H1 (cell line): ENCODE results near the gene CARD11. TPM values are rescaled to one million over a fixed set of nuclear protein-coding genes. Genes with fewer than 3 reads are reported as not detected.

Source experiments
- CTCF ChIA-PET: fragments of 300-600 bp; sonication (Branson Sonifier 250); formaldehyde crosslinking; loops from one replicate; lab custom pipeline; 2021; ENCODE audit not compliant: partially characterized antibody; lab: Charles Lee
- POLR2A ChIA-PET: fragments of 300-600 bp; sonication (Branson Sonifier 250); formaldehyde crosslinking; loops from one replicate; lab custom pipeline; 2021; ENCODE audit warnings: inconsistent platforms; ENCODE audit not compliant: partially characterized antibody; lab: Charles Lee
- DNase-seq, 2 experiments: peaks; one replicate each; pipeline versions ENCODE4 v3.0.0 to v3.0.0-alpha.2; 2010 to 2022; ENCODE audit warnings: low spot score in 2 of 2, low read depth in 1 of 2, mixed read lengths in 1 of 2
- FAIRE-seq: peaks from 2 replicates; lab custom pipeline; 2011; peaks lifted over from hg19 to GRCh38; lab: Jason Lieb, UNC
- H2AFZ ChIP-seq: 2 replicates; pipeline ENCODE4 v1.8.1; 2012; ENCODE audit warnings: low read length, inconsistent platforms
- H2AK5ac ChIP-seq: 2 replicates; pipeline ENCODE4 v1.6.1; 2013; ENCODE audit warnings: low read depth, low read length
- H2BK120ac ChIP-seq: replicated peaks from 2 replicates; pipeline ENCODE3; 2013; ENCODE audit warnings: low read depth, low read length, inconsistent platforms
- H2BK12ac ChIP-seq: 2 replicates; pipeline ENCODE4 v1.6.1; 2013; ENCODE audit warnings: low read depth, low read length
- H2BK15ac ChIP-seq: 2 replicates; pipeline ENCODE4 v1.6.1; 2013; ENCODE audit warnings: low read length
- H2BK20ac ChIP-seq: 2 replicates; pipeline ENCODE4 v1.6.1; 2013; ENCODE audit warnings: low read length
- H2BK5ac ChIP-seq: 2 replicates; pipeline ENCODE4 v1.6.1; 2013; ENCODE audit warnings: low read depth, low read length
- H3K14ac ChIP-seq: 2 replicates; pipeline ENCODE4 v1.6.1; 2013; ENCODE audit warnings: inconsistent platforms; ENCODE audit not compliant: insufficient read length
- H3K18ac ChIP-seq: 2 replicates; pipeline ENCODE4 v1.6.1; 2013; ENCODE audit warnings: low read length; ENCODE audit errors: extremely low read depth
- H3K23ac ChIP-seq: 2 replicates; pipeline ENCODE4 v1.6.1; 2013; ENCODE audit warnings: inconsistent platforms; ENCODE audit not compliant: insufficient read length
- H3K23me2 ChIP-seq: 2 replicates; pipeline ENCODE4 v1.6.1; 2013; ENCODE audit warnings: low read depth, low read length
- H3K27ac ChIP-seq: 2 replicates; pipeline ENCODE4 v1.6.1; 2011; ENCODE audit warnings: low read depth, low read length, inconsistent platforms
- H3K27me3 ChIP-seq, 4 experiments: replicated peaks in 1 of 4; 1 replicate in 1 of 4; 2 replicates in 3 of 4; pipeline versions ENCODE4 v1.6.1 to v1.8.1; 2011 to 2013; ENCODE audit warnings: low read length in 3 of 4, mild to moderate bottlenecking in 3 of 4, inconsistent platforms in 2 of 4, mixed read lengths in 2 of 4, moderate library complexity in 1 of 4; ENCODE audit not compliant: control insufficient read depth in 3 of 4, insufficient read depth in 3 of 4; ENCODE audit errors: extremely low read depth in 1 of 4
- H3K36me3 ChIP-seq, 4 experiments: 2 replicates each; pipeline versions ENCODE4 v1.6.1 to v1.8.1; 2011 to 2013; ENCODE audit warnings: mild to moderate bottlenecking in 4 of 4, low read length in 3 of 4, moderate library complexity in 2 of 4, control low read depth in 1 of 4, inconsistent platforms in 1 of 4; ENCODE audit not compliant: insufficient read depth in 4 of 4, control insufficient read depth in 2 of 4
- H3K4ac ChIP-seq: replicated peaks from 2 replicates; pipeline ENCODE3; 2013; ENCODE audit warnings: low read length, low read depth, mixed read lengths, inconsistent platforms; ENCODE audit not compliant: insufficient read length
- H3K4me1 ChIP-seq, 4 experiments: replicated peaks in 1 of 4; 1 replicate in 1 of 4; 2 replicates in 3 of 4; pipeline versions ENCODE4 v1.6.1 to v1.8.1; 2011 to 2013; ENCODE audit warnings: low read length in 3 of 4, inconsistent platforms in 2 of 4, mixed read lengths in 1 of 4; ENCODE audit not compliant: insufficient read depth in 4 of 4, control insufficient read depth in 3 of 4
- H3K4me2 ChIP-seq, 2 experiments: 2 replicates each; pipeline versions ENCODE4 v1.6.1 to v1.8.1; 2011 to 2013; ENCODE audit warnings: low read depth in 2 of 2, low read length in 2 of 2, control low read depth in 1 of 2, inconsistent platforms in 1 of 2, mild to moderate bottlenecking in 1 of 2; ENCODE audit not compliant: insufficient read depth in 1 of 2
- H3K4me3 ChIP-seq, 4 experiments: fragments of 200-600, 300-600 bp in 1 of 4; sonication (generic), shearing (Covaris generic), sonication (Bioruptor Twin) in 1 of 4; 2 replicates each; pipeline versions ENCODE4 v1.5.1 to v1.8.1; 2011 to 2016; ENCODE audit warnings: low read length in 4 of 4, low read depth in 3 of 4, control low read depth in 2 of 4, inconsistent platforms in 2 of 4, mild to moderate bottlenecking in 2 of 4, mixed read lengths in 1 of 4, moderate library complexity in 1 of 4; ENCODE audit not compliant: insufficient read depth in 2 of 4; ENCODE audit errors: extremely low read depth in 1 of 4
- H3K56ac ChIP-seq: replicated peaks from 2 replicates; pipeline ENCODE3; 2013; ENCODE audit warnings: low read depth, mild to moderate bottlenecking, mixed read lengths, low read length, inconsistent platforms; ENCODE audit not compliant: insufficient read length
- H3K79me1 ChIP-seq: 2 replicates; pipeline ENCODE4 v1.6.1; 2013; ENCODE audit warnings: low read depth, low read length, control low read depth
- H3K79me2 ChIP-seq, 2 experiments: 2 replicates each; pipeline versions ENCODE4 v1.6.1 to v1.8.1; 2012 to 2013; ENCODE audit warnings: low read length in 2 of 2, mild to moderate bottlenecking in 2 of 2, inconsistent platforms in 1 of 2; ENCODE audit not compliant: insufficient read depth in 2 of 2, control insufficient read depth in 1 of 2
- H3K9ac ChIP-seq, 4 experiments: replicated peaks in 1 of 4; 1 replicate in 1 of 4; 2 replicates in 3 of 4; pipeline versions ENCODE4 v1.6.1 to v1.8.1; 2011 to 2013; ENCODE audit warnings: low read depth in 3 of 4, low read length in 3 of 4, control low read depth in 2 of 4, mild to moderate bottlenecking in 2 of 4, moderate library complexity in 2 of 4, inconsistent platforms in 1 of 4; ENCODE audit errors: extremely low read depth in 1 of 4
- H3K9me3 ChIP-seq, 2 experiments: 2 replicates each; pipeline versions ENCODE4 v1.6.1 to v1.8.1; 2012 to 2013; ENCODE audit warnings: mild to moderate bottlenecking in 2 of 2, moderate library complexity in 2 of 2, control low read depth in 1 of 2, inconsistent platforms in 1 of 2, low read depth in 1 of 2, low read length in 1 of 2, mixed read lengths in 1 of 2; ENCODE audit not compliant: insufficient read depth in 2 of 2
- H4K20me1 ChIP-seq, 2 experiments: replicated peaks in 1 of 2; 2 replicates each; pipeline versions ENCODE3 to v1.8.1; 2011 to 2013; ENCODE audit warnings: inconsistent platforms in 2 of 2, low read length in 2 of 2, mild to moderate bottlenecking in 1 of 2; ENCODE audit not compliant: insufficient read depth in 2 of 2, control insufficient read depth in 1 of 2
- H4K5ac ChIP-seq: 2 replicates; pipeline ENCODE4 v1.6.1; 2013; ENCODE audit warnings: low read length, low read depth, mixed read lengths, inconsistent platforms; ENCODE audit not compliant: insufficient read length
- H4K8ac ChIP-seq: 2 replicates; pipeline ENCODE4 v1.8.0; 2013; ENCODE audit warnings: mild to moderate bottlenecking, moderate library complexity, low read length, inconsistent platforms; ENCODE audit not compliant: insufficient read depth; ENCODE audit errors: extremely low read depth
- H4K91ac ChIP-seq: replicated peaks from 2 replicates; pipeline ENCODE3; 2013; ENCODE audit warnings: low read length, mixed read lengths, inconsistent platforms; ENCODE audit not compliant: insufficient read length
- CTBP2 ChIP-seq: IDR thresholded peaks from 2 replicates; pipeline ENCODE4 v1.7.0; 2011; ENCODE audit warnings: borderline replicate concordance, mild to moderate bottlenecking, moderate library complexity, mixed read lengths, low read length; ENCODE audit not compliant: insufficient read depth, insufficient read length
- KDM1A ChIP-seq: fragments of 200-600, 300-600 bp; sonication (generic); IDR thresholded peaks from 2 replicates; pipeline ENCODE4 v1.7.1; 2016; ENCODE audit warnings: mild to moderate bottlenecking, low read length, borderline replicate concordance
- NRF1 ChIP-seq: IDR thresholded peaks from 2 replicates; pipeline ENCODE4 v1.6.1; 2011; ENCODE audit warnings: mild to moderate bottlenecking, low read depth, low read length, improper control_type of control experiment
- WGBS, 2 experiments: shearing (Covaris generic) in 1 of 2; methylation state at CpG; one replicate each; pipeline versions ENCODE4 v1.1.6 to v1.1.7; 2013 to 2015; ENCODE audit warnings: low lambda C conversion rate in 2 of 2, mixed read lengths in 2 of 2, inconsistent platforms in 1 of 2, low coverage in 1 of 2, missing lambda C conversion rate in 1 of 2; ENCODE audit not compliant: insufficient replicate concordance in 2 of 2, insufficient coverage in 1 of 2, insufficient read length in 1 of 2; ENCODE audit errors: extremely low coverage in 1 of 2, missing lambda C conversion rate in 1 of 2; 5-methylcytosine and 5-hydroxymethylcytosine counted together
- polyA plus RNA-seq, 7 experiments: library from polyadenylated mRNA; depleted of rRNA in 3 of 7; stranded (reverse) in 5 of 7; unstranded in 2 of 7; fragments of >200 nt in 5 of 7; fragments of 200-250 nt in 2 of 7; gene quantifications; 1 replicate in 5 of 7; 2 replicates in 1 of 7; 4 replicates in 1 of 7; pipeline versions ENCODE4 v1.2.1 to v1.2.3, GENCODE V29; 2011 to 2013; ENCODE audit warnings: missing spikeins in 2 of 7, mixed read lengths in 2 of 7
- total RNA-seq: library from RNA; stranded (reverse); fragmentation: NEBNext Ultra II Directional; extraction: Animal tissue kit (Norgen Biotek cat#: 25700); gene quantifications from 2 replicates; pipeline ENCODE4 v1.2.1, GENCODE V29; 2021

The CARD11 gene
- total and polyA plus RNA-seq, 2 of the 8 experiments (the other 6 are each of a cell fraction or from before 2014, with no cell fraction given), result 12.6 to 29.8 TPM

- Histone ChIP-seq H3K23me2 (no peaks in the 10 kb centered on the region; the same call in 1 of the 2 replicates), H2BK12ac (no peak overlapping the region), H3K18ac (no peak overlapping the region), H3K36me3 (no peaks in the 10 kb centered on the region), H3K23ac (no peak overlapping the region), H3K27me3 (no peaks in the 10 kb centered on the region), H4K8ac (no peak overlapping the region), H2AFZ (no peak overlapping the region), H4K91ac (no peak overlapping the region), H2BK5ac (no peak overlapping the region), H3K79me1 (no peaks in the 10 kb centered on the region), H3K56ac (no peak overlapping the region), H2BK15ac (no peak overlapping the region), H3K4ac (no peak overlapping the region), H3K14ac (no peak overlapping the region), H2AK5ac (no peak overlapping the region), H3K4me1 (peaks cover 0 to 4% (median 0%) of the 10 kb centered on the region in 4 experiments; a peak in 2 of 7 replicates), H4K5ac (no peak overlapping the region), H3K9ac (no peak overlapping the region), H3K4me2 (no peak overlapping the region), H2BK20ac (no peak overlapping the region), H4K20me1 (no peaks in the 10 kb centered on the region), H3K27ac (no peak overlapping the region), H3K79me2 (no peaks in the 10 kb centered on the region), H3K9me3 (peaks cover 0 to 4% of the 10 kb centered on the region in 2 experiments; a peak in 1 of 4 replicates), H3K4me3 (no peak overlapping the region), H2BK120ac (no peak overlapping the region)
- 92% methylated on average over 1 of the region's 1 CpG; no CpG with 5 or more reads in 1 of the 2 experiments for WGBS, 2 experiments
- TF ChIP-seq KDM1A (no peak), CTBP2 (no peak), NRF1 (no peak)
- FAIRE-seq, result no peak
- CTCF ChIA-PET, result interaction anchor here (0.6 to 7.2 kb wide), 23 partner anchors 8 to 396 kb away, joined by 3 to 51 read pairs (median 4); no protein-coding TSS in a partner anchor
- POLR2A ChIA-PET, result interaction anchor here (0.6 kb wide), 1 partner anchor 166 kb away, joined by 3 read pairs; no protein-coding TSS in a partner anchor
- no peak for DNase-seq
These were observed 22.8 kb upstream of the CARD11 start for GRCh38 chr7:3066506-3066905.
